GM21515 (cell line): Measurements from ENCODE around the gene PHGDH.

Source experiments
- ATAC-seq: cut with Tn5 transposase; IDR thresholded peaks from one replicate; pipeline ENCODE4 v1.9.1; 2021; ENCODE audit not compliant: unreplicated experiment

Gene PHGDH

GRCh38 chr1:119711804-119712341, at the start of gene PHGDH:
Gene PHGDH, plus strand, starts transcription at chr1:119711934. Its CDS starts 89 bp downstream, at chr1:119712023.
- ATAC-seq, result peak; percentile 64

- peak; percentile 74 for ATAC-seq
These were observed 49.7 kb upstream of the PHGDH start for GRCh38 chr1:119662034-119662437.

- no peak for ATAC-seq
These were observed 47.7 kb upstream of the PHGDH start for GRCh38 chr1:119664067-119664466.

GRCh38 chr1:119667173-119667572, 44.6 kb upstream of the PHGDH start:
- ATAC-seq, result no peak

- ATAC-seq, result no peak
These were observed 40.8 kb upstream of the PHGDH start for GRCh38 chr1:119670898-119671297.

- ATAC-seq, result no peak
These were observed 38.4 kb upstream of the PHGDH start for GRCh38 chr1:119673171-119673940.

GRCh38 chr1:119674111-119674526, 37.6 kb upstream of the PHGDH start:
- no peak for ATAC-seq

- no peak for ATAC-seq
These were observed 36.9 kb upstream of the PHGDH start for GRCh38 chr1:119674835-119675289.

- no peak for ATAC-seq
These were observed 36.1 kb upstream of the PHGDH start for GRCh38 chr1:119675349-119676345.

GRCh38 chr1:119676571-119677206, 35.0 kb upstream of the PHGDH start:
- ATAC-seq, result no peak

- ATAC-seq, result no peak
These were observed 32.5 kb upstream of the PHGDH start for GRCh38 chr1:119679223-119679622.

- ATAC-seq, result no peak
These were observed 31.5 kb upstream of the PHGDH start for GRCh38 chr1:119680193-119680592.

GRCh38 chr1:119680723-119681122, 31.0 kb upstream of the PHGDH start:
- no peak for ATAC-seq

GRCh38 chr1:119681560-119681959, 30.2 kb upstream of the PHGDH start:
- ATAC-seq, result no peak

GRCh38 chr1:119682141-119682540, 29.6 kb upstream of the PHGDH start:
- ATAC-seq, result no peak

- no peak for ATAC-seq
These were observed 27.8 kb upstream of the PHGDH start for GRCh38 chr1:119683893-119684292.

GRCh38 chr1:119686661-119687060, 25.1 kb upstream of the PHGDH start:
- no peak for ATAC-seq

GRCh38 chr1:119687434-119688079, 24.2 kb upstream of the PHGDH start:
- ATAC-seq, result no peak

GRCh38 chr1:119688810-119689209, 22.9 kb upstream of the PHGDH start:
- no peak for ATAC-seq

GRCh38 chr1:119689511-119689910, 22.2 kb upstream of the PHGDH start:
- ATAC-seq, result no peak
